NCI-H748 (cell line): ENCODE data around the gene SYNPO2.
"Not testable (repeated sequence)": the region's sequence is repeated elsewhere in the genome, so short reads cannot be mapped to it uniquely, and the experiment has no call there.

Experiments used
- DNase-seq: peaks from one replicate; lab custom pipeline; 2025; ENCODE audit not compliant: unreplicated experiment; lab: John Stamatoyannopoulos, UW

SYNPO2 gene

DNA sequence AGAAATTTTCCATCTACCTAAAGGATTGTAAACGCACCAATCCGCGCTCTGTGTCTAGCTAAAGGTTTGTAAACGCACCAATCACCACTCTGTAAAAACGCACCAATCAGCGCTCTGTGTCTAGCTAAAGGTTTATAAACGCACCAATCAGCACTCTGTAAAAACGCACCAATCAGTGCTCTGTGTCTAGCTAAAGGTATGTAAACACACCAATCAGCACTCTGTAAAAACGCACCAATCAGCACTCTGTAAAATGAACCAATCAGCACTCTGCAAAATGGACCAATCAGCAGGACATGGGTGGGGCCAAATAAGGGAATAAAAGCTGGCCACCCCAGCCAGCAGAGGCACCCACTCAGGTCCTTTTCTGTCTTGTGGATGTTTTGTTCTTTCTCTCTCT lies 10.1 kb upstream of the SYNPO2 start:
- not testable (repeated sequence) for DNase-seq

- DNase-seq: no peak
Measured at GRCh38 chr4:118879409-118879808, 9.2 kb upstream of the SYNPO2 start.

- DNase-seq: no peak
Measured at GRCh38 chr4:118881512-118882146, 7.0 kb upstream of the SYNPO2 start.

DNA sequence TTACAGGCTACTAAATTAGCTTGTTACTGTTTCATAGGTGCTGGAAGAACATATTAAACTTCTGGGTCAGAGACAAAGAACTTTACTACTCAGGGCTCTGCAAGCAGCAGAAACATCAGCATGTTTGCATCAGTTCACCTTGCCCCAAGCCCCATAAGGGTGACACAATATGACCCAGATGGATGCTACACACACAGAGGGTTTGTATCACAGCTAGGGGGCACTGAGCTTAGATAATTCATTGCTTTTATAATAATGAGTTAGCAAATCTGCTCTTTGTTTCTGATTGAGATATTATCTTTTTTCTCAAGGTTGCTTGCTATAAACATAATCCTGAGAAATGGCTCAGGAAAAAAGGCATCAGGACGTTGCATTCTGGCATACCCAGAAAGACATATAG lies 4.8 kb upstream of the SYNPO2 start:
- no peak for DNase-seq

DNA sequence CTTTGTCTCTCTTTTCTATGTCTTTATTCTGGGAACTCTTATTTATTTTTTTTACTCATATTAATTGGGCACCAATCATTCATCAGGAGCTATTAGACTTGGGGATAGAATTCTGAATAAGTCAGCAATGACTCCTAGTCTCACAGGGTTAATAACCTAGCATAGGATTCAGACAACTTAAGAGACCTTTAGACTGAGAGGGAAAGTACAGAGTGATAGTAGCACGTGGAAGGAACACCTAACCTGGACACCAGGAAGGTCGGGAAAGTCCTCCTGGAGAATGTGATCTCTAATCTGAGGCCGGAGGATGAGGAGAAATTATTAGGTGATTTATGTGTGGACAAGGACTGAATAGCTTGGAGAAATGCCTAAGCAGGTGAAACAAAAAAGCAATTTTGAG lies 3.9 kb upstream of the SYNPO2 start:
- DNase-seq: no peak

DNA sequence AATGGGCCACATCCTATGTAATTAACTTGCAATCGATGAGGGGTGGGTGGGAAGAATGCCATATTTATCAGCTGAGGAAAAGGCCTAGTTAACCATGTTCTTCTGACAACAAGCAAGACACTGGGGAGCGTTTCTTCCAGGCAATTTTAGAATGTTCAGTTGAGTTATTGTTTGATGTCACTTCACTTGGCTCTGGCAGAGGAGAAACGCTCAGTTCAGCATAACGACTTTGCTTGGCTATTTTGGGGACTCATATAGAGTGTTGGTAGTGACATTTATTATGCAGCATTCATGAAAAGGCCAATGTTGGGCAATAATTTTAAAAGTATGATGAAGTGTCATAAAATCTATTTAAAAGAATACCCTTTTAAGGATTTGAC lies 648 bp downstream of the SYNPO2 start:
- peak; percentile 40 for DNase-seq

- no peak for DNase-seq
Measured at GRCh38 chr4:118894034-118894433, 5.4 kb downstream of the SYNPO2 start.

- DNase-seq: no peak
Measured at GRCh38 chr4:118898221-118898620, 9.6 kb downstream of the SYNPO2 start.

DNA sequence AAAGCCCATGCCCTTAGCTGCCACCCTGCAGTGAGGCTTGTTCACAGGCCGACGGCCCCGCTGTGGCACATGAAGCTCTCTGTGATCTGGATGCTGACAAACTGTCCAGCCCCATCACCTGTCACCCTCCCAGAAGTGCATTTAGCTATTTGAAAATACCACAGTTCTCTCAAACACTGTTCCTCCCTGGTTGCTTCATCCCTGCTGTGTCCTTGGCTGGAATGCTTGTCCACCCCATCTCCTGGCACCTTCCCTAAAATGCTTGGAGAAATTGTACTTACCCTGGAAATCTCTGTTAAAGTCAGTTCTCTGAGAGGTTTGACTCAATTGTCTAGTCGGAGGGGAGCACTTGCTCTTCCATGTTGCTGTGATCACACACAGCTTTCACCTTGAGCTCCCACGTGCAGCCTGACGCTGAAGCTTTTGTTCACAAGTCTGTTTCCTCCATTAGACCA lies 10.1 kb downstream of the SYNPO2 start:
- DNase-seq: no peak

DNA sequence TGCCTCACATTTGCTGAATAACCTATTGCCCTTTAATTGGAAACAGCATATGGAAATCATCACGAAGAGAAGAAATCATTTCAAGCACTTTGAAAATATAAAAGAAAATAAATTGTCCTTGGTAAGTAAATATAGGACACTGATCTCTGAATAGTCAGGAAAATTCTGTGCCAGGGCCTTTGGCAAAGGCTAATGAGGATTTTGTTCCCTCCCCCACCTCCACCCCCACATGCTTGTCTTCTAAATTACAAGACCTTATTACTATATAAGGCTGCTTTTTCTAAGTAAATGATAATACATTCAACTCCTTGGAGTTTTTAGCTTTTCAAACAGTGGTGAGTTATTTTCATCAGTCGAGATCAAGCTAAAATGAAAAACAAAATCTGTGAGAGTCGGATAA lies 15.8 kb downstream of the SYNPO2 start:
- DNase-seq: no peak

DNA sequence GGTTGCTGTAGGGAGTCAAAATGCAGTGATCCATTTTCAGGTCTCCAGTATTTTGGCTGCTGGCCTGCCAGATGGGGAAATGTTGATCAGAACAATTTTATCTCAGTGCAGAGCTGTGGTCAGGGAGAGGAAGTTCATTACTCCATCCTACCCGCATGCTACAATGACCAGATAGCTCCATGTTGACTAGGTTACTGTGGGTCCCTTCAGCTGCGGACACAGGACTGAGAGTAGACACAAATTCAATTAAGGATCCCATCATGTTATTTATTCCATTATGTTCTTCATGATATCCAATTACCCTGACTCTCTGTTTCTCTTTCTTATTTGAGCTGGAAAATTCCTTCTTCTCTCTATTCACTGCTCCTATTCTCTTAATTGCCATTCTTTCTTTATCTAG lies 16.3 kb downstream of the SYNPO2 start:
- DNase-seq: peak; percentile 27

DNA sequence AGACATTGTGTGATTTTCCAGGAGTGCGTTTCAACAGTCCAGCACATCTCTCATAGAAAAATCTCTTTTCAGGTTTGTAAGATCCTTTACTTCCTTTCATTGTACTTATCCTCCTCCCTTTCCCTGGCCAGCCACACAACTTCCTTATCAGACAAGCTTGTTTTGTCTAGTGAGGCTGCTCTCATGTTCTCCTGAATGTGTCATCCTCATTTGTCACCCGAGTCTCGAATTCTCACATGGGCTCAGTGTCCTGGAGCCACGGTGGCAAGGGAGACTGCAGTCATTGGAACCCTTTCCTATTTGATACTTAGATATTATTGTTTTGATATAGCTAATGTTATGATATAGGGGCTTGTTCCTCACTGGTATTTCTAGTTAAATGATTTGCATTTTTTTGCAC lies 16.9 kb downstream of the SYNPO2 start:
- no peak for DNase-seq

GRCh38 chr4:118909173-118909956 lies 20.7 kb downstream of the SYNPO2 start:
- no peak for DNase-seq

- no peak for DNase-seq
Measured at GRCh38 chr4:118910221-118910620, 21.6 kb downstream of the SYNPO2 start.

DNA sequence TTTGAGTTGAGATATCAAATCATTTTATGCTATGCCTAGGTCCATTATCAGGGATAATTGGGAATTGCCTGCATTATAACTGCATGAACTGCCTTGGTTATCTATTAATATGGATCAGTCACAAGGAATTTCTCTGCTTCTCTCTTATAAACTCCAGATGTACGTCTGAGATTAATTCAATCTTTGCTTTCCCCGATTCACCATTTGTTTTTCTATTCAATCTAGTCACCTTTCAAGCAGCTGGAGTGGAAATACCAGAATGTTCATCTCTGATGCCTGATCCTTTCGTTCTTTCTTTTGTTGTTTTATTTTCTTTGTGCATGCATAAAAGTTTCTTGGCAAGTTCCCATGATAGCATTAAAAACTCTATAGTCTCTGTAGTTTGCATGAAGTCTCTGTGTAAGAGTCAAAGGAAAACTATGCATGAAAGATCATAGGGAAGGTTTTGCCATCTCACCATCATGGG lies 22.6 kb downstream of the SYNPO2 start:
- DNase-seq: no peak

- no peak for DNase-seq
Measured at GRCh38 chr4:118915468-118915867, 26.8 kb downstream of the SYNPO2 start.

- no peak for DNase-seq
Measured at GRCh38 chr4:118916691-118917289, 28.1 kb downstream of the SYNPO2 start.

- DNase-seq: no peak
Measured at GRCh38 chr4:118917582-118917981, 28.9 kb downstream of the SYNPO2 start.

GRCh38 chr4:118918388-118918787 lies 29.7 kb downstream of the SYNPO2 start:
- no peak for DNase-seq

GRCh38 chr4:118920247-118920646 lies 31.6 kb downstream of the SYNPO2 start:
- no peak for DNase-seq

GRCh38 chr4:118921786-118922185 lies 33.1 kb downstream of the SYNPO2 start:
- no peak for DNase-seq

- DNase-seq: no peak
Measured at GRCh38 chr4:118923891-118924290, 35.2 kb downstream of the SYNPO2 start.
